Lower leg skin (tissue), 4 donors: ENCODE results near the gene FGD6. TPM values are rescaled to one million over a fixed set of nuclear protein-coding genes. Genes with fewer than 3 reads are reported as not detected.

Source experiments
- DNase-seq, 2 donors: peaks; one replicate each; pipeline ENCODE4 v3.0.0-alpha.2; 2019; ENCODE audit warnings: low spot score in 2 of 2
- H3K4me3 ChIP-seq: fragments of 200-600 bp; sonication (generic); 2 replicates; pipeline ENCODE4 v1.5.1; 2017; ENCODE audit warnings: mild to moderate bottlenecking, low read depth; ENCODE audit not compliant: poor library complexity, severe bottlenecking
- POLR2A ChIP-seq, 2 donors: fragments of 450-650 bp; IDR thresholded peaks; one replicate each; pipeline ENCODE4 v1.6.1; 2016 to 2017; ENCODE audit warnings: antibody characterized with exemption in 2 of 2, mild to moderate bottlenecking in 1 of 2, moderate library complexity in 1 of 2
- WGBS, 2 donors: methylation state at CpG; one replicate each; pipeline ENCODE4 v1.1.5; 2018; 5-methylcytosine and 5-hydroxymethylcytosine counted together
- intact Hi-C: fragments of 100-400 bp; cut with DNase I; formaldehyde crosslinking; loops from one replicate; pipeline ENCODE4 v1.15.0; 2023; ENCODE audit warnings: low total_unique reads
- total RNA-seq, 4 donors: library from RNA; depleted of rRNA; stranded (reverse); fragments of >200 nt; gene quantifications; one replicate each; pipeline ENCODE4 v1.1.0, GENCODE V29; 2016
- TF ChIP-seq, protein P1 (sequence below), 3 donors: fragments of 450-650 bp; IDR thresholded peaks; one replicate each; pipeline ENCODE4 v1.5.1; 2016; ENCODE audit warnings: antibody characterized with exemption in 3 of 3, mild to moderate bottlenecking in 3 of 3, moderate library complexity in 2 of 3

The FGD6 gene
- total RNA-seq, 4 donors from 2014 or later, result 13.9 to 19.1 (median 14.7) TPM

DNA sequence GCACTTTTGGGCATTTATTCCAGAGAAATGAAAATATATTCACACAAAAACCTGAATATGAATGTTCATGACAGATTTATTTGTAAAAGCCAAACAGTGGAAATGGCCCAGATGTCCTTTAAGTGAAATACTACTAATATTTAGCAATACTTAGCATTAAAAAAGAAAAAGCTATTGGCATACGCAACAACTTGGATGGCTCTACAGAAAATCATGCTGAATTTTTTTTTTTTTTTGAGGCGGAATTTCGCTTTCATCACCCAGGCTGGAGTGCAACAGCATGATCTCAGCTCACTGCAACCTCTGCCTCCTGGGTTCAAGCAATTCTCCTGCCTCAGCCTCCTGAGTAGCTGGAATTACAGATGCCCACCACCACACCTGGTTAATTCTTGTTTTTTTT, 24.1 kb downstream of the FGD6 start:
- intact Hi-C loops, result no loop called here
- H3K4me3 ChIP-seq, result no peak overlapping the region
- TF ChIP-seq, protein P1, sequence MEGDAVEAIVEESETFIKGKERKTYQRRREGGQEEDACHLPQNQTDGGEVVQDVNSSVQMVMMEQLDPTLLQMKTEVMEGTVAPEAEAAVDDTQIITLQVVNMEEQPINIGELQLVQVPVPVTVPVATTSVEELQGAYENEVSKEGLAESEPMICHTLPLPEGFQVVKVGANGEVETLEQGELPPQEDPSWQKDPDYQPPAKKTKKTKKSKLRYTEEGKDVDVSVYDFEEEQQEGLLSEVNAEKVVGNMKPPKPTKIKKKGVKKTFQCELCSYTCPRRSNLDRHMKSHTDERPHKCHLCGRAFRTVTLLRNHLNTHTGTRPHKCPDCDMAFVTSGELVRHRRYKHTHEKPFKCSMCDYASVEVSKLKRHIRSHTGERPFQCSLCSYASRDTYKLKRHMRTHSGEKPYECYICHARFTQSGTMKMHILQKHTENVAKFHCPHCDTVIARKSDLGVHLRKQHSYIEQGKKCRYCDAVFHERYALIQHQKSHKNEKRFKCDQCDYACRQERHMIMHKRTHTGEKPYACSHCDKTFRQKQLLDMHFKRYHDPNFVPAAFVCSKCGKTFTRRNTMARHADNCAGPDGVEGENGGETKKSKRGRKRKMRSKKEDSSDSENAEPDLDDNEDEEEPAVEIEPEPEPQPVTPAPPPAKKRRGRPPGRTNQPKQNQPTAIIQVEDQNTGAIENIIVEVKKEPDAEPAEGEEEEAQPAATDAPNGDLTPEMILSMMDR (IDR thresholded peaks at IDR 0.05), result no peak
- no peak for TF ChIP-seq POLR2A (IDR thresholded peaks at IDR 0.05)
- no peak for DNase-seq
- WGBS, 2 donors, result 95 to 96% methylated on average over 3 of the region's 3 CpGs

DNA sequence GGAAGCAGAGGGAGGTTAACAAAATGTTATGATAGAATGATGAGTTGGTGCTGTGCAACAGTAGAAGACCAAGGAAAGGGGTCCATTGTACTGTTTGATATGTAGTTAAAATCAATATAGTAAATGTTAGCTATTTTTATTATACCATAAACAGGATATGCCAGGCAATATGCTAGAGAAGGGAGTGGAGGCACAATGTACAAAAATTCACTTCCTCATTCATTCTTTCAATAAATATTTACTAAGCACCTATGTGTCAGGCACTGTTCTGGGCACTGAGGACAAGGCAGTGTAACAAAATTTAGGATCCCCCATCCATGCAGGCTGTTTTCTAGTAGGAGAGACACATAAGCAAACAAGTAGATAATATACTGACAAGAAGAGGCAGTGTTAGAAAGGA, 25.0 kb downstream of the FGD6 start:
- TF ChIP-seq POLR2A (IDR thresholded peaks at IDR 0.05), result no peak
- TF ChIP-seq, protein P1 (IDR thresholded peaks at IDR 0.05), result no peak
- DNase-seq, result no peak
- intact Hi-C loops, result no loop called here

DNA sequence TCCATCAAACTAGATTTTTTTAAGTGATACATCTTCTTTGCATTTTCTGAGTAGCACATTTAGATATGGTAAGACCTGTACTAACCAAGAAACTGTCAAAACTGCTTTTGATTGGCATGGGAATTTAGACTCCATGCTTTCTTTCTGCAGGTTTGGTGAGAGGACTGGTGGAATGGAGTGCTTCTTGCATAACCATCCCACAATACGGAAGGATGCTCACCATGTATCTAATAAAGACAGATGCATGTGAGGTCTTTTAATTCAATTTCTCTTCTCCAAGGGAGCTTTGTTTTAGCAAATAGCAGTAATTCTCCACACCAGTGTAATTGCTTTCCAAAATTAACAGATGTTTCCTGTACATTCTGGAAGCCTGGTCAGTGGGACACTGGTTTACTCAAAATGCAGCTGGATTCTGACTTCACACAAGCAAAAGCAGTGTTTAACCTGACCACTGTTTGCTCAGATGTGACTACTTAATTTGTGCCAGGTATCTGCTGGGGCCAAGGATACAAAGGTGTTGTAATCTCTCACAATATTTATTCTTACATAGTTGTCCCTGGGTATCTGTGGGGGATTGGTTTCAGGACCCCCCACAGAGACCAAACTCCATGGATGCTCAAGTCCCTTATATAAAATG, 26.1 kb downstream of the FGD6 start:
- H3K4me3 ChIP-seq, result no peak overlapping the region
- TF ChIP-seq, protein P1 (IDR thresholded peaks at IDR 0.05), result no peak
- no peak for TF ChIP-seq POLR2A (IDR thresholded peaks at IDR 0.05)
- intact Hi-C loops, result no loop called here
- 79 to 93% methylated on average over 1 of the region's 1 CpG for WGBS, 2 donors
- DNase-seq, result no peak

More for the DNA sequence above, 25.0 kb downstream of the FGD6 start:
- no peak overlapping the region for H3K4me3 ChIP-seq

DNA sequence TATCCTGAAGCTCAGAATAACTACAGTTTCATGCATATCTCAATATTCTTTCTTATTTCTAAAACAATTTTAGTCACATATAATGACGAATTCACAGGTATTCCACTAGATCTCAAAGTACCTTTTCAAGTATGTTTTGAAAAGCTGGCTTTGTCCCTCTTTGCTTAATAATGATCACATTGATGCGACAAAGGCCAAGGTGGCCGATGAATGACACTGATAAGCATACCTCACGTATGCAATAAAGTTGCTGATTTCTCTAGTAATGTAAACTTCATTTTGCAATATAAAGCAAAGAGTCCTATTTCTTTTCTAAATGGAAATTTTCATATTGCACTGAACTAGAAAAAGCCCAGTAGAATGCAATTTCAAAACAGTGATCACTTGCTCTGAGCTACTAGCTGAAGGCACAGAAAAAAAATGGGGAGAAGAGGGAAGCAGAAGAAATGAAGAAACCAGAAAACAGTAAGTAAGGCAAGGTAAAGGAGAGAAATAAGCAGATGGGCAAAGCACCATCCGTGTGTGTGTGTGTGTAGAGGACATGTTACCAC, 29.3 kb downstream of the FGD6 start:
- no peak overlapping the region for H3K4me3 ChIP-seq
- no peak for TF ChIP-seq POLR2A (IDR thresholded peaks at IDR 0.05)
- TF ChIP-seq, protein P1 (IDR thresholded peaks at IDR 0.05), result no peak
- no peak for DNase-seq
- intact Hi-C loops, result no loop called here
- 76 to 82% methylated on average over 5 of the region's 5 CpGs for WGBS, 2 donors

DNA sequence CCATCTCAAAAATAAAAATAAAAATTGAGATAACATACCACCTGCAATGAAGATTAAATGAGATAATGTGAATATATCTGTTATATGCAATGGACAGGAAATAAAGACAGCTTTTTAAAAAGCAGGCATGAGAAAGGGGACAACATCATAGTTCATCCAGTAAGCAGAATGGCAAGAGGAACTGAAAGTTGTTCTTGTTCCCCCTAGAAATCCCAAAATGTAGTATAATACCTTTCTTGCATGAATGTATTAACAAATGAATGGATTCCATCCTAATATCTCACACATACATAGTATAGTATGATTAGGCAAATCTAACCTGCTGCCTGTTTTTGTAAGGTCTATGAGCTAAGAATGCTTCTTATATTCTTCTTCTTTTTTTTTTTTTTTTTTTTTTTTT, 31.4 kb downstream of the FGD6 start:
- intact Hi-C loops, result no loop called here
- no peak overlapping the region for H3K4me3 ChIP-seq
- TF ChIP-seq POLR2A (IDR thresholded peaks at IDR 0.05), result no peak
- TF ChIP-seq, protein P1 (IDR thresholded peaks at IDR 0.05), result no peak
- no peak for DNase-seq

DNA sequence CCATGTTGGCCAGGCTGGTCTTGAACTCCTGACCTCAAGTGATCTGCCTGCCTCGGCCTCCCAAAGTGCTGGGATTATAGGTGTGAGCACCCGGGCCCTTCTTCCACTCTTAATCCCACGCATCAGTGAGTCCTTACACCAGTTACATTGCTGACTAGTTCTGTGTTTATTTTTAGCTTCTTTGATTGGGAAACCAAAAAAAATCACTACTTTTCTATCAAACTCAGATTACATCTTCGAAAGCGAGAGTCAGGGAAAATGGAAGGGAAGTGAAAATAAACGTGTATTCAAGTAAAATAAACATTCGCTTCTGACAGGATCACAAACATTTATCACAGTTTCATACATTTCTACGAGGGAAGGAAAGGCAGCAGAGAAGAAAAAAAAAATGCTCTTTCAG, 32.2 kb downstream of the FGD6 start:
- H3K4me3 ChIP-seq, result no peak overlapping the region
- DNase-seq, result no peak
- WGBS, 2 donors, result 87 to 90% methylated on average over 8 of the region's 8 CpGs
- intact Hi-C loops, result no loop called here
- TF ChIP-seq POLR2A (IDR thresholded peaks at IDR 0.05), result no peak
- TF ChIP-seq, protein P1 (IDR thresholded peaks at IDR 0.05), result no peak
